Hematopoietic multipotent progenitor cell treated with erythropoietin and hydrocortisone succinate and interleukin-3 and kit ligand, for 6 days (in vitro differentiated cells): ENCODE measurements around the gene SLC30A1.

Experiments used
- DNase-seq: peaks from one replicate; pipeline ENCODE4 v3.0.0-alpha.2; 2015

Gene SLC30A1

GRCh38 chr1:211607754-211608473 is 29.0 kb upstream of the SLC30A1 start:
- DNase-seq, result no peak

DNA sequence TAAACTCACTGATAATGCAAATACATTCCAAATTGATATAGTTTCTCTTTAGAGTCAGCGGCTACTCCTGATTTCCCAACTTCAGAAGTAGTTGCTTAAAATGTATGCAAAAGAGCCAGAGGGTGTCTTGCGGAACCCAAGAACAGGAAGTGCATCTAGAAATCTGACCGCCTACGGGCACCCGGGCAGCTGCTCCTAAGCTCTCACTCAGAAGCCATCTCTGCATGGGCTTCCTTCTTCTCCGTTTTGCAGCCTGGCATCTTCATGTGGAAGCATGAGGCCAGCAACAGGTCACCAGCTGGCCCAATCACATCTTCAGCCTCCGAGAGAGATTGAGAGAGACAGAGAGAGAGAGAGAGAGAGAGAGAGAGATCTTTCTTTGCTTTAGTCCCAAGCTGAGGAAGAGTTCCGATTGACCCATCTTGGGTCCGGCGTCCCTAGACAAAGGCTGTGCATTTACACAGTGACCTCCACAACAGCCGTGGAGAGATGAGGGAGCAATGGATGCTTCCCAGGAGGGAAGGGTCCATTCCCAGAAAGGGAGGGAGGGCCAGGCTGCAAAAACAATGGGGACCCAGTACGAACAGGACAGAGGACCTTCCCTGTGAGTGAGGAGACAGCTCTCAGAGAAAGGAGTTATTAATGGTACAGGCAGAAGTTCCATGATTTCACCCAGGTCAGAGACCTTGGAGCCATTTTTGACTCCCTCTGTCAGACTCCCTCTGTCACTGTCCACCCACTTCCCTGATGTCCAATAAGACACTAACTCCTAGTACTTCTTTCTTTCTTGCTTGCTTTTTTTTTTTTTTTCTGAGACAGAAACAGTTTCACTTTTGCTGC is 28.2 kb upstream of the SLC30A1 start:
- DNase-seq, result peak; percentile 76

GRCh38 chr1:211606332-211606913 is 27.5 kb upstream of the SLC30A1 start:
- DNase-seq, result no peak

- DNase-seq, result no peak
These were observed 26.8 kb upstream of the SLC30A1 start for GRCh38 chr1:211605603-211606331.

GRCh38 chr1:211605034-211605433 is 26.1 kb upstream of the SLC30A1 start:
- no peak for DNase-seq

- DNase-seq, result no peak
These were observed 25.6 kb upstream of the SLC30A1 start for GRCh38 chr1:211604548-211604947.

DNA sequence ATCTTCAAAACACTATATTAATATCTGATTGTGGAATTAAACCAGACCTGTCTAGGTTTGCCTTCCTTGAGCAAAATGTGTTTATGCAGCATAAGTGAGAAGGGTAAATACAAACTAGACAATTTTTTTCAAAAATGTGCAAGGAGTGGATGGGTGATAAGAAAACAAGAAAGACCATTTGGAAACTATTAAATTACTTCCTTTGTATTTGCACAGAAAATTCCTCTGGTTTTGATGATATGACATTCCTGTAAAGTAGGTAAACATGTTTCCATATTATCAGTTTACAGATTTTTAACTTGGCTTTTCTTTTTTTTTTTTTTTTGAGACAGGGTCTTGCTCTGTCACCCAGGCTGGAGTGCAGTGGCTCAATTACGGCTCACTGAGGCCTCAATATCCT is 24.8 kb upstream of the SLC30A1 start:
- DNase-seq, result no peak

DNA sequence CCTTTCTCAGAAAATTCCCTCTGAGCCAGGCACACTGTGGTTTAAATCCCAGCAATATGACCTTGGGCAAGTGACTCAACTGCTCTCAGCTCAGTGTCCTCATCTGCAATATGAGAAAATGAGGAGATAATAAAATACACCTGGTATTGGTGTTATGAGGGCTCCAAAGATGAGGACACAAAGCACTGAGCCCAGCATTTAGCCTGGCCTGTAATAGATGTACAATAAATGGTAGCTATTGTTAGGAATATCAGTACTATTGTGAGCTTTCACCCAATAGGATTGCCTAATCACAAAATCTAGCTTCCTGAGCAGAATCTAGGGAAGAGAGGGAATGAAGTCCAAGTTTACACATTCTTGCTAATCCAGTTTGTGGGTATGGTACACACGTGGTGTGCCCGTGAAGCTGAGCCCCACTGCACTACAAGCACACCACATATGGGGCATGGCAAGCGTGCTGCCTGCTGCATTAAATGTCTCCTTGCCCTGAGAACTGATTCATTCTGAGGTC is 24.3 kb upstream of the SLC30A1 start:
- no peak for DNase-seq

- peak; percentile 28 for DNase-seq
These were observed 23.2 kb upstream of the SLC30A1 start for GRCh38 chr1:211601982-211602670.

DNA sequence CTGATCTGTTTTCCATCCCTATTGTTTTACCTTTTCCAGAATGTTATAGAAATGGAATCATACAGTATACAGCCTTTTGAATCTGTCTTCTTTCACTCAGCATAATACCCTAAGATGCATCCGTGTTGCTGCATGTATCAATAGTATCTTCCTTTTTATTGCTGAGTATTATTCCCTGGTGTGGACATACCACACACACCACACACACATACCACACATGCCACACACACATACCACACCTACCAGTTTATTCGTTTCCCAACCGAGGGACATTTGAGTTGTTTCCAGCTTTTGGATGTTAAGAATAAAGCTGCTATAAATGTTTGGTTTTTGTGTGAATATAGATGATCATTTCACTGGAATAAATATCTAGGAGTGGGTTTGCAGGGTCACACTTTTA is 22.2 kb upstream of the SLC30A1 start:
- no peak for DNase-seq

DNA sequence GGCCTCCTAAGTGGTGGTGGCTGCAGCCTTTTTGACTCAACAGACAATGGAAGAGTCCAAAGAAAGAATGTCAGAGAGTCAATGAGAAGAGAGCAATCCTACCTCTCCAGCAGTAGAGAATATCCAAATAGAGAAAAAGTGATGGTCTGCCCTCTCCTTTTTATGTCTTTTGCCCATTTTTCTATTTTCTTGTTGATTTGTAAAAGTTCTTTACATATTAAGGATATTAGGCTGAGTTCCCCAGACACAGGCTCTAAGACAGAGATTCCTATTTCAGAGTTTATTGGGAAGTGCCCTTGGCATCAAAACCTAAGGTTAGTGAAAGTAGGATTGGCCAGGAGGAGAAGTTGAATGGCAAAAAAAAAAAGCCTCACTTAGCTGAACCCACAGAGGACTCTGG is 20.3 kb upstream of the SLC30A1 start:
- DNase-seq, result no peak

- no peak for DNase-seq
These were observed 19.6 kb upstream of the SLC30A1 start for GRCh38 chr1:211598514-211598913.

- DNase-seq, result no peak
These were observed 17.6 kb upstream of the SLC30A1 start for GRCh38 chr1:211596418-211597181.

DNA sequence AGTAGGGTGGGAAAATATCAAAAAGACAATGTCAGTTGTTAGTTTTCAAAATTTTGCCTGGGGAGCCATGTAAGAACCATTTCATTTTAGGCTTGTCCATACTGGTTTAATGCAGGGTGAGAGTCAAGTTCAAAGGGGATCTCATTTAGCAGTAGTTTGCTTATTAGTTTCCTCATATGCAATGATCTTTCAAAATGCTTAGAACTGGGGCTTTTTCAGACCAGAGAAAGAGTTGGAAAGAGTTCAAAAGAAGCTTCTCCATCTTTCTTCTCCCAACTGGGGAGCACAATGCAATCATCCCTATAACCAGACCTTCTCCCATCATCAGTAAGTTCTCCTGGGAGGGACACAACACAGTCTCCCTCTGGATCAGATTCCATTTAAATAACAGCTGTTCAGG is 16.5 kb upstream of the SLC30A1 start:
- DNase-seq, result no peak

DNA sequence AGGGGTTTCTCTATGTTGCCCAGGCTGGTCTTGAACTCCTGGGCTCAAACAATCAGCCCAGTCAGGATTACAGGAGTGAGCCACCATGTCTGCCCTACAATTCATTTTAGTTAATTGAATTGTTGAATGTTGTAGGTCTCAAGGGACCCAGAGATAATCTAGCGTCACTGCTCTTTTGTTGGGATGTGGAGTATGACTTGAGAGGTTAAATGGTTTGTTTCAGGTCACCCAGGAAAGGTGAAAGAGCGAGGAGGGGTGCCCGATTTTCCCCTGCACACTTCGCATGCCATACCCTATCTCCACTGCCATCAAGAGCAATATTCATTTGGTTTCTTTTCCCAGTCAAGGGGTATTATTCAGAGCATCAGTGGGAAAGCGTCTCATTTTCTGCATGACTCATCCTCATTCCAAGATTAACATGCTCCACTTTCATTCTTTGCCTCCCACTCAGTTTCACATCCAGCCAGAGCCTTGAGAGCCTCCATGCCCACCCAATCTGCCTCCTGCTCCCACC is 13.1 kb upstream of the SLC30A1 start:
- DNase-seq, result no peak

DNA sequence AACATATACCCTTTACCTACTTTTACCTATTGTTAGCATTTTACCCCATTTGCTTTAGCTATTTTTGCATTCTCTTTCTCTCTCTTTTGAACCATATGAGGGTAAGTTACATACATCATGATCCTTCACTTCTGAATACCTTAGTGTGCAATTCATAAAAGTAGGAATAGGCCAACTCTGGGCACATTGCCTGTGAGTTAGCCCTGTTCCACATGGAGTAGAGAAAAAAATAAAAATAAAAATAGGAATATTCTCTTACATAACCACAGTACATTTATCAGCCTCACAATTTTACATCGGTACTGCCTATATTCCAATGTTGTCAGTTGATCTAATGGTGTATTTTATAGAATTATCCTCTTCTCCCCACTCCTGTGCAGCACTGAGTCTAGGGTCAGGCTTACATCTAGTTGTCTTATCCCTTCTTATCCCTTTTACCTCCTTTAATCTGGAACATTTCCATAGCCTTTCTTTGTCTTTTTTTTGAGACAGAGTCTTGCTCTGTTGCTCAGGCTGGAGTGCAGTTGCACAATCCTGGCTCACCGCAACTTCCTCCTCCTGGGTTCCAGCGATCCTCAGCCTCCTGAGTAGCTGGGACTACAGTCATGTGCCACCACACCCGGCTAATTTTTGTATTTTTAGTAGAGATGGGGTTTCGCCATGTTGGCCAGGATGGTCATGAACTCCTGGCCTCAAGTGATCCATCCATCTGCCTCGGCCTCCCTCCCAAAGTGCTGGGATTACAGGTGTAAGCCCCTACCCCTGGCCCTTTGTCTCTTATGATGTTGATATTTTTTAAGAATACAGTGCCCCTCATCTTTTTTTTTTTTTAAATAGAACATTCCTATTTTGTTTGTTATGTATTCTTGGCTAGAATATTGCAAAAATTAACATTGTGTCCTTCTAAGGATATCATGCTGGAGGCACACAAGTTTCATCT is 11.1 kb upstream of the SLC30A1 start:
- peak; percentile 72 for DNase-seq

DNA sequence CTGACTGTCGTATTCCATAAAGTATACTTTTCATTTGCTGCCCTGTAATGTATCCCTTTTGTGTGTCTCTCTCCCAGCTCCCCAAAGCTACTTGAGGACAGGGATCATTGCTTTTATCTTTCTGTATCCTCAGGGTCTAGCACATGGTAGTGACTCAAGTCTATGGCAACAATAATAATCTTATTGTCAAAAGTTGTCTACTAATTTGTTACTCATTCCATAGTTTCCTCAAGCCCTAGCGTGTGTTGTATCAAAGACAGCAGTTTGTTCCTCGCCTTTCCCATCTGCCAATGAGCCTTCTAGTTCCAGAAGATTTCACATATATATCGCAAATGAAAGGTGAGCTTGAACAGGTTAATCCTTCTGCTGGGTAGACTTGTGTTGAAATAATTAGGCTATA is 9.8 kb upstream of the SLC30A1 start:
- DNase-seq, result no peak

- no peak for DNase-seq
These were observed 8.2 kb upstream of the SLC30A1 start for GRCh38 chr1:211587123-211587522.

GRCh38 chr1:211586538-211586937 is 7.6 kb upstream of the SLC30A1 start:
- no peak for DNase-seq
